NCI-H748 (cell line): ENCODE data around the gene FKTN.

Experiments used
- DNase-seq: peaks from one replicate; lab custom pipeline; 2025; ENCODE audit not compliant: unreplicated experiment; lab: John Stamatoyannopoulos, UW

The FKTN gene

DNA sequence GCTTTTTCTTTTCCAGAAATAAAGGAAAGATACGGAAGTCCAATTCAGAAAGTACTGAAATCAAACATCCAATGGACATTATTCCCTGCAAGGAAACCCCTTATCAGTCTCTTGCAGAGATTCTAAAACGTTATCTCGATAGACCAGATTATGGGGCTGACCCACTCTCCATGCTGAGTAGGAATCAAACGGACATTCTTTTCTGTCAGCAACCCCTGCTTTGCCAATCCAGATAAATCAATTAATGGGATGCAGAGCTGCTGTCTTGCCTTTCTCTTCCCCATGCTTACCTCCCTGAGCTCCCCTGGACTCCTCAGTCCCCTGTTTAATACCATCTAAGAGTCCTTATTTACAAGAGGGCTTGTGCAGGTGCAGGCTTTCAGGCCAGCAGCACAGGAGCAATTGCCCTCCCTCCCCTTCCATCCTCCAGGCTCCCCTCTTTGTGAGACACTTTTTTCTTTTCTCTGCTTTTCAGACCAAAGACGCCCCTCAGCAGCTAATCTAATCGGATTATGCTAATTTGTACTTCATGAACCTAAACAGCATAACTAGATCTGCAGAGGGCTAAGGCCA is 118.5 kb downstream of the FKTN start:
- no peak for DNase-seq

- no peak for DNase-seq
These were observed 120.2 kb downstream of the FKTN start for GRCh38 chr9:105678163-105678562.

- no peak for DNase-seq
These were observed 120.8 kb downstream of the FKTN start for GRCh38 chr9:105678781-105679180.

- peak; percentile 29 for DNase-seq
These were observed 121.5 kb downstream of the FKTN start for GRCh38 chr9:105679257-105680022.

DNA sequence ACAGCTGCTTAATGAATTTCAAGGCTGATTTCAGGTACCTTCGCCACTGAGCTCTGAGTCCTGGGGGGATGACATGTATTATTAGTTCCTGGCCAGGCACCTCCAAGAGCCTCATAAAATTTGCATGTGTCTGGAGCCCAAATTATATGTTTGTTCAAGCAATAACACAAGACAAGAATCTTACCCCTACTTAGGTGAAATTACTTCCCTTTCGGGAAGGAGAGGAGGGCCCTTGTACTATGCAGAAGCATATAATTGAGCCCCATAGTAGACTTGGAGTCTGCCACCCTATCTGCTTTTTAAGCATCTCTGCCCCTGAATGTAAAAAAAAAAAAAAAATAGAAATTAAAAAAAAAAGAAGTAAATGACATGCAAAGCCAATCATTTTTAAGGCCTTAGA is 123.4 kb downstream of the FKTN start:
- DNase-seq: no peak

DNA sequence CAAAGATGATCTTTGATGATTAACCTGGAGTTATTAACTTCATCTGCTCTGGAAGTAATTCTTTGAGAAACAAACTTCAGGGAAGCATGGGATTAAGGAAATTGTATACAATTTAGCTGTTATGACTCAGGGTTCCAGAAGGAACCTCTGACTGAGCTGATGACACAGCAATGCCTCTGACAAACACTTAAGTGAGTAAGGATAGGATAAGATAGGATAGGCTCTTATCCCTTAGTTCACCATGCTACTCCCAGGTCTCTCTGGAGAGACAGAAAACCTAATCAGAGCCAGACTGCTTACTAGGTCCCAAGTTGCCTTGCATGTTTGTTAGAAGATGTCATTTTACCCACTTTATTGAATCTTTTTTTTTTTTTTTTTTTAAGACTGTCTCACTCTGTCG is 123.8 kb downstream of the FKTN start:
- DNase-seq: no peak

- DNase-seq: no peak
These were observed 125.9 kb downstream of the FKTN start for GRCh38 chr9:105683688-105684275.

GRCh38 chr9:105686936-105687335 is 129.0 kb downstream of the FKTN start:
- no peak for DNase-seq
